ENCODE measurements around the gene CCDC28B.
A peak's percentile ranks its signal among the peaks of the same experiment; 100 is the strongest.

The CCDC28B gene

DNA sequence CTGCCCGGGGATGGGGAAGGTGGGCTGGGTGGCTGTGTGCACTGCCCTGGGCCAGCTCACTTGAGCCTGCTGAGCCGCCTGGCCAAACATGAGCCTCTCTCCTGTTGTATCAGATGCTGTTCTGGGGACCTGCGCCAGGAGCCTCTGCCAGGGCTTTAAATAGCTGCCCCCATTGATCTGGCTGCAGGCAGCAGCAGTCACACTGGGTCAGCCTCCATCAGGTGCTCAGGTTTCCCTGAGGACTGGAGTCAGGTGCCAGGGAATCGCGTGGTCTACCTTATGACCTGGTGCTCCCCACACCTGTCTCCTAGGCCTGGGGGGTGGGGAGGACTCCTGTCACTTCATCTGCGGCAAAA, 700 bp upstream of the CCDC28B start:
- Mint-ChIP-seq H3K9me3 (no peaks in the 10 kb centered on the region), H3K36me3 (ENCODE audit: low read depth) (peaks cover 51% of the 10 kb centered on the region), H3K4me3 (peak overlapping the region; percentile 80), H3K27ac (peak overlapping the region; percentile 79), H3K4me1 (ENCODE audit: low read depth) (peaks cover 76% of the 10 kb centered on the region), H3K27me3 (no peaks in the 10 kb centered on the region)
- no peak for DNase-seq

DNA sequence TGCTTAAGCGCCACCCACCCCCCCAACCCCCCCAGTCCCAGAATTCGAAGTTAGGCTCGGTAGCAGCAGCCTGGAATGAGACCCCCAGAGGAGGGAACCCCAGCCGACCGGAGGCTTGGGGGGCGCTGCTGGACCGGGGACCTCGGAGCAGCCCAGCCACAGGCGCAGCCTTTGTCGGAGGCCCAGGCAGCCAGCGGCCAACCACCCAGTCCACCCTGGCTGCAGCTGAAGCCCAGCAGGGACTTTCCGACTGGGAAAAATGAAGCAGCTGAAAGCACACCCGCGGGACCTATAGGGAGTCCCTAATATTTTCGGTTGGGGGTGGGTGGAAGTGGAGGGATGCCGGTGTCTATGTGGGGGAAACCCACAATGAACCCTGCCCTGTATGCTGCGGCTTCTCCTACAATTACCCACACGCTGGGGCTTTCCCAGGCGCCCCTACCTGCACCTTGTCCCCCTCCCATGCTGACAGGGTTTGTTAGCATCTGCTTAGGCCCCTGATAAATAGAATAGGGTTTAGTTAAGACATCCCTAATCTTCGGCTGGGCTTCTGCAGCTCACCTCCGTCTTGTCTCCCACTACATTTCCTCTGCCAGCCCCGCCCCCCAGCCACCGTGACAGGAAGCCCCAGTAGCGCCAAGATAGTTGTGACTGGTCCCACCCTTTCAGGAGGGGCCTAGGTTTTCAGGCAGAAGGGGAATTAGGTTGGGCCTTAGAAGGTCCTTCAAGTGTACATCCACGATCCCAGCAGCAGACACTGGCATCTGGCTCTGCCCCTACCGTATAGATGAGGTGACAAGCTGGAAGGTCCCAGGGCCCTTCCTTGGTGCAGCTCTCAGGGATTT, 838 bp downstream of the CCDC28B start:
- H3K4me1 Mint-ChIP-seq (ENCODE audit: low read depth) = peaks cover 69% of the 10 kb centered on the region
- DNase-seq = peak; percentile 83

GRCh38 chr1:32204943-32205361, 4.6 kb downstream of the CCDC28B start:
- Mint-ChIP-seq H3K27me3 (no peaks in the 10 kb centered on the region), H3K9me3 (no peaks in the 10 kb centered on the region), H3K27ac (peak overlapping the region; percentile 88), H3K36me3 (ENCODE audit: low read depth) (peaks cover 33% of the 10 kb centered on the region), H3K4me3 (peak overlapping the region; percentile 90), H3K4me1 (ENCODE audit: low read depth) (peaks cover 54% of the 10 kb centered on the region)
- DNase-seq = no peak

More for the DNA sequence above, 838 bp downstream of the CCDC28B start:
- H3K9me3 Mint-ChIP-seq = no peaks in the 10 kb centered on the region
- H3K4me3 Mint-ChIP-seq = peak overlapping the region; percentile 80
- H3K27ac Mint-ChIP-seq = peak overlapping the region; percentile 79
- H3K27me3 Mint-ChIP-seq = no peaks in the 10 kb centered on the region
- peaks cover 45% of the 10 kb centered on the region for H3K36me3 Mint-ChIP-seq (ENCODE audit: low read depth)

- H3K9me3 Mint-ChIP-seq = no peaks in the 10 kb centered on the region
- H3K27ac Mint-ChIP-seq = peak within 1 kb of the TSS; percentile 88
- no peaks in the 10 kb centered on the region for H3K27me3 Mint-ChIP-seq
- peak within 1 kb of the TSS; percentile 90 for H3K4me3 Mint-ChIP-seq
- H3K36me3 Mint-ChIP-seq (ENCODE audit: low read depth) = peaks cover 33% of the 10 kb centered on the region
- peak; percentile 88 for DNase-seq
- H3K4me1 Mint-ChIP-seq (ENCODE audit: low read depth) = peaks cover 46% of the 10 kb centered on the region
Measured at GRCh38 chr1:32205401-32206370, 5.3 kb downstream of the CCDC28B start, which contains the start of gene IQCC. Gene IQCC, plus strand, starts transcription at chr1:32205671. Its CDS starts 11 bp downstream, at chr1:32205682.

DNA sequence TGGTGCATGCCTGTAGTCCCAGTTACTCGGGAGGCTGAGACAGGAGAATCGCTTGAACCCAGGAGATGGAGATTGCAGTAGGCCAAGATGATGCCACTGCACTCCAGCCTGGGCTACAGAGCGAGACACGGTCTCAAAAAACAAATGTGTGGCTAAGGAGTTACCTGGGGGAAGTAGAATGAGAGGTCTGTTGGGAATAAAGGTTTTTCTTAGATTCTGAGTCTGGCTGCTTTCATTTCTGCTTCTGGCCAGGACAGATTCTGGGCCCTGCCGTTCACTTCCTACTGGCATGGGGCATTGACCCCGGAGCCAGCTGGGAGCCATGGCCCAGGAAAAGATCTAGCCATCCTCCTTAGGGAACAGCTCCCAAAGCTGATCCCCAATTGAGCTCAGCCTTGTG, 8.1 kb downstream of the CCDC28B start:
- Mint-ChIP-seq H3K9me3 (no peaks in the 10 kb centered on the region), H3K4me3 (no peak overlapping the region), H3K27me3 (no peaks in the 10 kb centered on the region), H3K36me3 (ENCODE audit: low read depth) (peaks cover 37% of the 10 kb centered on the region), H3K4me1 (ENCODE audit: low read depth) (peaks cover 29% of the 10 kb centered on the region), H3K27ac (no peak overlapping the region)
- no peak for DNase-seq

DNA sequence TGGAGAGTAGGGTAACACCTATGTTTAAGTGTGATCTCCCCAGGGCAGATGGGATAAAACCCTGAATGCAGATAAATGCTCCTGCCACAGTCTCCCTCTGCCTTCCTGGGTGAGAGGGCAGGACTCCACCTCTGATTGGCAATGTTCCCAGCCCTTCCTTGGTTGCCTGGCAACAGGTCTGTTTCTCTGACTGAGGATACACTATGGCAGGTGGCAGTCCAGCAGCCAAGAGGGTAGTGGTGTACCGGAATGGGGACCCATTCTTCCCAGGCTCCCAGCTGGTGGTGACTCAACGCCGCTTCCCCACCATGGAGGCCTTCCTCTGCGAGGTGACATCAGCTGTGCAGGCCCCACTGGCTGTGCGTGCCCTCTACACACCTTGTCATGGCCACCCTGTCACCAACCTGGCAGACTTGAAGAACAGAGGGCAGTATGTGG, 8.5 kb downstream of the CCDC28B start, which contains the start of gene DCDC2B:
DCDC2B (plus strand) TSS at position 199 of the 438 bp plus-strand sequence; CDS start at position 204, 5 bp downstream.
- DNase-seq = no peak
- H3K36me3 Mint-ChIP-seq (ENCODE audit: low read depth) = peaks cover 37% of the 10 kb centered on the region
- H3K9me3 Mint-ChIP-seq = no peaks in the 10 kb centered on the region
- no peak within 1 kb of the TSS for H3K27ac Mint-ChIP-seq
- no peaks in the 10 kb centered on the region for H3K27me3 Mint-ChIP-seq
- no peak within 1 kb of the TSS for H3K4me3 Mint-ChIP-seq
- peaks cover 25% of the 10 kb centered on the region for H3K4me1 Mint-ChIP-seq (ENCODE audit: low read depth)

GRCh38 chr1:32215629-32216480, 15.5 kb downstream of the CCDC28B start:
- Mint-ChIP-seq H3K9me3 (no peaks in the 10 kb centered on the region), H3K27ac (peak overlapping the region; percentile 68), H3K27me3 (no peaks in the 10 kb centered on the region), H3K4me1 (ENCODE audit: low read depth) (peaks cover 22% of the 10 kb centered on the region), H3K36me3 (ENCODE audit: low read depth) (peaks cover 52% of the 10 kb centered on the region), H3K4me3 (no peak overlapping the region)
- DNase-seq = peak; percentile 66

DNA sequence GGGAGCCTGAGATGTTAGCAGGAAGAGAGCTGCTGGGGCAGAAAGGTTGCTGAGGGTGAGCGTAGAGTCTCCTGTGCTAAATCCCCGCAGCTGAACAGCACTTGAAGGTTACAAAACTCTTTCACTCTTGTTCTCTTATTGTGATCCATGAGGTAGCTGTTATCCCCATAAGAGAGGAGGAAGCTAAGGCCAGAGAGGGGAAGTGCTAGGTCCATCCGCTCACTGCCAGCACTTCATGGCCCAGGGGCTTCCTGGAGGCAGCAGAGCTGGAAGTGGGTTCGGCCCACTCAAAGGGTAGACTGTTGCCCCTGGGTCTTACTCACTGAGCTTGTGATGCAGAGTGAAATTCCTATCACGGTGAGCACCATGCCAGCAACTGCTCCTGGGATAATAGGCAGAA, 16.2 kb downstream of the CCDC28B start:
- Mint-ChIP-seq H3K9me3 (no peaks in the 10 kb centered on the region), H3K4me1 (ENCODE audit: low read depth) (peaks cover 29% of the 10 kb centered on the region), H3K36me3 (ENCODE audit: low read depth) (peaks cover 55% of the 10 kb centered on the region), H3K27me3 (no peaks in the 10 kb centered on the region), H3K4me3 (no peak overlapping the region), H3K27ac (peak overlapping the region; percentile 66)
- no peak for DNase-seq

- no peaks in the 10 kb centered on the region for H3K27me3 Mint-ChIP-seq
- H3K27ac Mint-ChIP-seq = peak overlapping the region; percentile 57
- H3K4me1 Mint-ChIP-seq (ENCODE audit: low read depth) = peaks cover 38% of the 10 kb centered on the region
- H3K9me3 Mint-ChIP-seq = no peaks in the 10 kb centered on the region
- peaks cover 75% of the 10 kb centered on the region for H3K36me3 Mint-ChIP-seq (ENCODE audit: low read depth)
- no peak overlapping the region for H3K4me3 Mint-ChIP-seq
- DNase-seq = no peak
Measured at GRCh38 chr1:32219022-32219421, 18.6 kb downstream of the CCDC28B start.

- Mint-ChIP-seq H3K4me1 (ENCODE audit: low read depth) (peaks cover 43% of the 10 kb centered on the region), H3K9me3 (no peaks in the 10 kb centered on the region), H3K27ac (peak overlapping the region; percentile 99), H3K4me3 (peak overlapping the region; percentile 98), H3K27me3 (no peaks in the 10 kb centered on the region), H3K36me3 (ENCODE audit: low read depth) (peaks cover 79% of the 10 kb centered on the region)
- DNase-seq = no peak
Measured at GRCh38 chr1:32220746-32221580, 20.6 kb downstream of the CCDC28B start.

DNA sequence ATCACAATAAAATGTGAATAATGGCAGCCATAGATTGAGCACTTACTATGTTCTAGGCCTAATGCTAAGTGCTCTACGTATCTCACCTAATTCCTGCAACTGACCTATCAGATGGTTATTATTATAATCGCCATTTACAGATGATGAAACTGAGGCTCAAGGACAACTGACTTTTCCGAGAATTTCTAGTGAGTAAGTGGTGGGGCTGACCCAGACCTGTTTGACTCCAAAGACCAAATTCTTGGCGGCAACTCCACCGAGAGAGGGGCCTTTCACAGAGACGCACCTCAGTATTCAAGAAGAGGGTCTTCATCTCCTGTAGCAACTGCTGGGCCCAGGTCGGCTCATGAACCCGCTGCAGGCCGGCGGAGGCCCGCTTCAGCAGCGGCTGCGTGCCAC, 21.2 kb downstream of the CCDC28B start:
- peak overlapping the region; percentile 99 for H3K27ac Mint-ChIP-seq
- no peaks in the 10 kb centered on the region for H3K27me3 Mint-ChIP-seq
- DNase-seq = no peak
- H3K36me3 Mint-ChIP-seq (ENCODE audit: low read depth) = peaks cover 79% of the 10 kb centered on the region
- peak overlapping the region; percentile 98 for H3K4me3 Mint-ChIP-seq
- H3K4me1 Mint-ChIP-seq (ENCODE audit: low read depth) = peaks cover 41% of the 10 kb centered on the region
- H3K9me3 Mint-ChIP-seq = no peaks in the 10 kb centered on the region

GRCh38 chr1:32221980-32222755, 21.8 kb downstream of the CCDC28B start, which contains the start of the genes EIF3I and TMEM234:
Gene EIF3I, plus strand, starts transcription at chr1:32222407. Its CDS starts 35 bp downstream, at chr1:32222442.
Gene TMEM234, minus strand, starts transcription at chr1:32222353. Its CDS starts 31 bp downstream, at chr1:32222322.
- Mint-ChIP-seq H3K36me3 (ENCODE audit: low read depth) (peaks cover 77% of the 10 kb centered on the region), H3K9me3 (no peaks in the 10 kb centered on the region), H3K27ac (peak within 1 kb of the TSS; percentile 99), H3K27me3 (no peaks in the 10 kb centered on the region), H3K4me3 (peak within 1 kb of the TSS; percentile 98), H3K4me1 (ENCODE audit: low read depth) (peaks cover 41% of the 10 kb centered on the region)
- peak; percentile 92 for DNase-seq
